ENCODE data around the gene VCL.
"Not testable (repeated sequence)": the region's sequence is repeated elsewhere in the genome, so short reads cannot be mapped to it uniquely, and the experiment has no call there.

- TF ChIP-seq POLR2A (IDR thresholded peaks at IDR 0.05); CTCF (IDR thresholded peaks at IDR 0.05); POLR2AphosphoS5 (IDR thresholded peaks at IDR 0.05); EP300 (IDR thresholded peaks at IDR 0.05; ENCODE audit: low read depth): not testable (repeated sequence)
These were observed 64.1 kb downstream of the VCL start for GRCh38 chr10:74061978-74062377.

Data from transverse colon (tissue), 4 donors.